Eye (tissue), 1 donor: ENCODE measurements around the gene ODAM.
"Not testable (repeated sequence)": the region's sequence is repeated elsewhere in the genome, so short reads cannot be mapped to it uniquely, and the experiment has no call there.

Experiments
- DNase-seq: peaks from one replicate; pipeline ENCODE4 v3.0.0-alpha.2; 2015

Gene ODAM

DNA sequence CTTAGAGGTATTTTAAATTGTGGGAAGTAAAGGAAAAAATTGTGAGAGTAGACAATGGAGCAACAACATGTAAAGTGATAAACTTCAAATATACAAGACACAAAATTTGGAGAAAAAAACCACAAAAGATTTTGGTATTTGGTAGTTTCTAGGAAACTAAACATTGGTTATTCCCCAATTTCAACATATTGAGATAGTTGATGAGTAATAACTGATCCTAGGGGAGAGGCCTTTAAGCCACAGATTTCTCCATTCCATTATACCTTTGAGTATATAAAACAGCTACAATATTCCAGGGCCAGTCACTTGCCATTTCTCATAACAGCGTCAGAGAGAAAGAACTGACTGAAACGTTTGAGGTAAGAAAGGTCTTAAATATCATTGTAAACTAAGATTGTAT is 30.3 kb downstream of the ODAM start, which contains the start of gene FDCSP:
TSS of gene FDCSP (plus strand) at position 301 of the 400 bp plus-strand sequence. CDS start 5,071 bp downstream, outside the sequence.
- no peak for DNase-seq

DNA sequence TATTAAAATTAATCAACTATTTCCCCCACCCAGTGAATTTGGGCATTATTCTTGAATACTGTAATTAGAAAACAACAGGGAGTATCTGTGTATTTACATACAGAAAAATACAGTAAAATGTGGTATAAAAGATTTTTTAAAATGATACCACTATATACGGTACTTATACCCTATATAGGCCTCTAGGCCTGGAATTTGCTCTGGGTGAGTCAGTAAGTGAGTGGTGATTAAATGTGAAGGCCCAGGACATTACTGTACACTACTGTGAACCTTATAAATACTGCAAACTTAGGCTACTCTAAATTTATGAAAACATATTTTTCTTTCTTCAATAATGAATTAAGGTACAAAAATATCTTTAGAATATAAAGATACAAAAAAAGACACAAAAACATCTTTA is 40.6 kb downstream of the ODAM start:
- no peak for DNase-seq

- no peak for DNase-seq
These were observed 43.8 kb downstream of the ODAM start for GRCh38 chr4:70239131-70239883.

DNA sequence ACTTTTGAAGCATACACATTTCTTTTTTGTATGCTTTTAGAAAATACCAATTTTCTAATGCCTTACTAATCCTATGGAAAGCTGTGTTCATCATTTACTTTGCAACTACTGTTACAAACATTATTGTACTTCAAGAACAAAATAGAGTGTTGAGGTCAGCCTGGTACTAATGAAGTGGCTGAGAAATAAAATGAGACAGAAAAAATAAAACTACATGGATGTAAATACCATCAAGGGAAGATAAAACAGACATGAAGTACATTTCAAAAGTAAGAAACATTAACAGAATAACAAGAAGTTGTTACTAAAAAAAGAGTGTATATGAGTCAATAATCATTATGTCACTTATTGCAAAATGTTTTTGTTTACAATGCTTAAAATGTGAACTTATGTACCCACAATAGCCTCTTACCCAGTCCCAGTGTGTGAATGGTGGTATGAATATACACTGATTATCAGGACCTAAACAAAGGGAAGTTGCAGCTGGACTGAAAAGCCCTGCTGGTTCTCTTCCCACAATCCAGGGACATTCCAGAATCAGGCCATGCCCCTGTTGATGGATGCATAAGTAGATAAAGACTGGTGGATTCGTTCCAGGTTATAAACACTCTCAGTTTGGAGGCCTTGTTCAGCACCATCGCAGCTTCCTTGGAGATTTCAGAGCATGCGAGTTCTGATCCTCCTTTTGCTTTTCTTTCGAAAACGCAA is 44.5 kb downstream of the ODAM start:
- no peak for DNase-seq

DNA sequence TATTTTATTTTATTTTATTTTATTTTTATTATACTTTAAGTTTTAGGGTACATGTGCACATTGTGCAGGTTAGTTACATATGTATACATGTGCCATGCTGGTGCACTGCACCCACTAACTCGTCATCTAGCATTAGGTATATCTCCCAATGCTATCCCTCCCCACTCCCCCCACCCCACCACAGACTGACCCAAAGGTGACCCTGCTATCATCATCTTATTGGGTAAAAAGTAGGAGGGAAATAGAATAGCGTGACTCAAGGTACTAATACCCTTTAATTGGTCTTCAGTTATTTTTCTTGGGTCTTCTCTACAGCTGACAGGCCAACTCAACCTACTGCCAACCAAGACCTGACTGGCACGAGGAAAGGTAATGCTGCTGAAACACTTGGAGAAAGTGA is 46.8 kb downstream of the ODAM start, which contains the start of gene CSN3:
TSS of gene CSN3 (plus strand) at position 301 of the 400 bp plus-strand sequence. CDS start 2,223 bp downstream, outside the sequence.
- DNase-seq: not testable (repeated sequence)

DNA sequence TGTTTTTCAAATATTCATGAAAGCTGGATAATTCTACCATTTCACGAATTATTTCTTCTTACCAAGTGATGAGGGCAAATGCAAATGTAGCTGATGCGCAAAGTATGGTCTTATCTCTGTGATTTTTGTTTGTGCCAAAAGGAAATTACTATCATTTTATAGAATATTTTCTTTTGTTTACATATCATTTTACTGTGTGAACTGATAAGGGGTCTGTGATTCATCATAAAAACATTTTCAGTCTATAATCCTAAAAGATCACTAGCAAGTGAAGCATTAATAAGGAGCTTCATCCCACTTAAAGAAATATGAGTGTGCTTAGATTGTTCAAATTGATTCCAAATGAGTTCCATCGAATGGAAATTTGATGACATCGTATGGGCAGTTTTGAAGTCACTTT is 47.6 kb downstream of the ODAM start:
- no peak for DNase-seq

DNA sequence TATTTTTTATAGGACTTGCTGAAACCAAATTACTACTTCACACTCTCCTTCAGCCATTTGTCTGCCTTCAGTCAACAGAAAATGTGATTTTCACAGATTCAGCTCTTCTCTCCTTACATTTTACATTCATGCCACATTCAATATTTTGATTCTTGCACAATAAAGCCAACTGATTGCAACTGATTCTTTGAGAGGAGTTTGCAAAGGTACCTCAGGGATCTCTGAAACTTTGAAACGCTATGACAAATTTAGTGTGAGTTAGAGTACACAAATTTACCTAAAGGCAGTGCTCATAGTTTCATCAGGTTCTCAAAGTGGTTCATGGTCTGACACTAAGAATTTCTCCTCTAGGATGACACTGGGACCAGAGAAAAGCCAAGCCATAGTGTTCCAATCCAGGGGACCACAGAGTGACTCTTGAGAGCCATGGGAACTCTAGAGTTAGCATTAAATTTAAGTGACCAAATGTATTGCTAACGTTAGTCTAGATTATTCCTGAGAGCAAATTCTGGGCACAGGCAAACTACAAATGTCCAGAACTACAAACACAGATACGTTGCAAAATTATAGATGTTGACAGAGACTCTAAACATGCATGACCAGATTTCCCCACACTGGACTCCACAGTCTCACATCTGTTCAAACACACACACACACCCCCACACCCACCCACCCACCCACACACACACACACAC is 55.9 kb downstream of the ODAM start:
- no peak for DNase-seq

GRCh38 chr4:70251945-70252277 is 56.4 kb downstream of the ODAM start:
- DNase-seq: no peak
